Heart left ventricle (tissue), 16 donors: ENCODE data around the gene C16orf95. TPM values are rescaled to one million over a fixed set of nuclear protein-coding genes. Genes with fewer than 3 reads are reported as not detected.

Experiments
- ATAC-seq, 4 donors: fragments of 200-7000 bp; cut with Tn5 transposase; one replicate each; pipeline ENCODE4 v1.9.1; 2020 to 2022; ENCODE audit warnings: moderate library complexity in 4 of 4, mild to moderate bottlenecking in 3 of 4, moderate number of reproducible peaks in 1 of 4
- DNase-seq, 5 donors: peaks; one replicate each; pipeline ENCODE4 v3.0.0-alpha.2; 2020
- H3K27ac ChIP-seq, 12 donors: fragments of 200-600 bp; sonication (generic) in 4 of 12; one replicate each; pipeline versions ENCODE4 v1.5.0 to v1.8.0; 2016 to 2022; ENCODE audit warnings: mild to moderate bottlenecking in 2 of 12
- H3K27me3 ChIP-seq, 9 donors: fragments of 200-600 bp; sonication (generic) in 2 of 9; one replicate each; pipeline versions ENCODE4 v1.5.1 to v1.8.0; 2016 to 2022; ENCODE audit warnings: mild to moderate bottlenecking in 3 of 9
- H3K36me3 ChIP-seq, 9 donors: fragments of 200-600 bp; sonication (generic) in 2 of 9; one replicate each; pipeline versions ENCODE4 v1.5.0 to v1.8.0; 2018 to 2022; ENCODE audit warnings: mild to moderate bottlenecking in 2 of 9
- H3K4me1 ChIP-seq, 12 donors: fragments of 200-600 bp; sonication (generic) in 4 of 12; one replicate each; pipeline versions ENCODE4 v1.5.0 to v1.8.0; 2016 to 2022; ENCODE audit warnings: mild to moderate bottlenecking in 3 of 12
- H3K4me3 ChIP-seq, 12 donors: fragments of 200-600 bp; sonication (generic) in 4 of 12; one replicate each; pipeline versions ENCODE4 v1.5.0 to v1.8.0; 2017 to 2022; ENCODE audit warnings: mild to moderate bottlenecking in 9 of 12, moderate library complexity in 4 of 12
- H3K9me3 ChIP-seq, 12 donors: fragments of 200-600 bp; sonication (generic) in 4 of 12; one replicate each; pipeline versions ENCODE4 v1.5.0 to v1.8.0; 2016 to 2022; ENCODE audit warnings: mild to moderate bottlenecking in 1 of 12
- CTCF ChIP-seq, 12 donors: fragments of 200-600 bp; sonication (generic) in 4 of 12; IDR thresholded peaks; one replicate each; pipeline versions ENCODE4 v1.5.0 to v1.8.0; 2018 to 2022; ENCODE audit warnings: antibody characterized with exemption in 12 of 12, mild to moderate bottlenecking in 5 of 12
- POLR2A ChIP-seq, 2 donors: fragments of 450-650 bp; IDR thresholded peaks; one replicate each; pipeline ENCODE4 v1.6.1; 2017; ENCODE audit warnings: antibody characterized with exemption in 2 of 2, mild to moderate bottlenecking in 2 of 2, moderate library complexity in 2 of 2
- WGBS, 4 donors: extraction: QIAGEN DNeasy Blood & Tissue Kit in 2 of 4; methylation state at CpG; one replicate each; pipeline versions ENCODE4 v1.1.5 to v1.1.7; 2013 to 2018; 5-methylcytosine and 5-hydroxymethylcytosine counted together
- intact Hi-C, 10 donors: fragments of 100-400 bp; cut with DNase I; formaldehyde crosslinking; loops; one replicate each; pipeline versions ENCODE4 v1.11.1 to v1.14.2; 2022
- polyA plus RNA-seq, 2 donors: library from polyadenylated mRNA; stranded (reverse); fragments of 200-250 nt; gene quantifications; one replicate each; pipeline ENCODE4 v1.2.3, GENCODE V29; 2013
- total RNA-seq, 9 donors: library from RNA; depleted of rRNA in 2 of 9; stranded (reverse); fragments of >200 nt in 2 of 9; fragmentation: NEBNext Ultra II Directional in 3 of 9; extraction: Animal tissue kit (Norgen Biotek cat#: 25700) in 3 of 9; gene quantifications; one replicate each; pipeline versions ENCODE4 v1.1.0 to v1.2.4, GENCODE V29; 2016 to 2023
- donor health status: ischemic (EF 13 %, LVEDD 7.1; RV severe dilation, severe dysfunction).
- donor health status: healthy with polysubstance abuse.
- donor health status: DM: no; HTN: yes; CAD: no.
- donor health status: DM: no; HTN: no; CAD: no.
- donor health status: ischemic (EF 25% LVEDD 6.9; RV normal size, moderate dysfunction).
- donor health status: ischemic (EF 25% LVEDD 5.7; RV mildly dilated, moderate dysfunction).
- donor health status: healthy.
- donor health status: DM: yes; HTN: yes; CAD: no.
- donor health status: ischemic (EF 35%, LVEDD 5.7; RV mildly dilated, moderate dysfunction).
- donor health status: nonischemic (EF 11% LVEDD 7.7; RV severe dilation, severe dysfunction).
- donor health status: DM: yes; HTN: yes; CAD: no.
- donor health status: PGD.
- donor health status: ischemic (EF 29% LVEDD 5.4; RV normal size, mild dysfunction).
- donor health status: nonischemic (EF 23%, LVEDD 6.1; RV moderate dilation, normal function).

The C16orf95 gene
- total and polyA plus RNA-seq, 11 donors: 0.91 to 4.5 (median 3.1) TPM

GRCh38 chr16:87255866-87256265 lies 61.3 kb downstream of the C16orf95 start:
- H3K27ac ChIP-seq: no peak overlapping the region
- no peak for ATAC-seq
- WGBS, 4 donors: 84 to 94% (median 93%) methylated on average over 13 of the region's 13 CpGs
- TF ChIP-seq CTCF (IDR thresholded peaks at IDR 0.05) (no peak), POLR2A (IDR thresholded peaks at IDR 0.05) (no peak)
- intact Hi-C loops: no loop called here
- DNase-seq: no peak
- H3K4me3 ChIP-seq: no peak overlapping the region
- H3K4me1 ChIP-seq: no peaks in the 10 kb centered on the region
- no peaks in the 10 kb centered on the region for H3K36me3 ChIP-seq
- H3K9me3 ChIP-seq: no peaks in the 10 kb centered on the region
- no peaks in the 10 kb centered on the region for H3K27me3 ChIP-seq

GRCh38 chr16:87254734-87255133 lies 62.5 kb downstream of the C16orf95 start:
- Histone ChIP-seq H3K4me3 (no peak overlapping the region), H3K36me3 (no peaks in the 10 kb centered on the region), H3K27ac (no peak overlapping the region), H3K4me1 (no peaks in the 10 kb centered on the region), H3K27me3 (no peaks in the 10 kb centered on the region), H3K9me3 (no peaks in the 10 kb centered on the region)
- ATAC-seq (no peak), DNase-seq (no peak)
- TF ChIP-seq CTCF (IDR thresholded peaks at IDR 0.05) (no peak), POLR2A (IDR thresholded peaks at IDR 0.05) (no peak)
- WGBS, 4 donors: 81 to 87% (median 85%) methylated on average over 9 of the region's 9 CpGs
- intact Hi-C loops: no loop called here

GRCh38 chr16:87254296-87254695 lies 62.9 kb downstream of the C16orf95 start:
- DNase-seq (no peak), ATAC-seq (no peak)
- WGBS, 4 donors: 89 to 95% (median 93%) methylated on average over 10 of the region's 10 CpGs
- Histone ChIP-seq H3K4me3 (no peak overlapping the region), H3K4me1 (no peaks in the 10 kb centered on the region), H3K27ac (no peak overlapping the region), H3K36me3 (no peaks in the 10 kb centered on the region), H3K27me3 (no peaks in the 10 kb centered on the region), H3K9me3 (no peaks in the 10 kb centered on the region)
- intact Hi-C loops: no loop called here
- TF ChIP-seq POLR2A (IDR thresholded peaks at IDR 0.05) (no peak), CTCF (IDR thresholded peaks at IDR 0.05) (no peak)

- H3K27me3 ChIP-seq: no peaks in the 10 kb centered on the region
- H3K4me1 ChIP-seq: no peaks in the 10 kb centered on the region
- DNase-seq (no peak), ATAC-seq (no peak)
- H3K36me3 ChIP-seq: no peaks in the 10 kb centered on the region
- 62 to 71% (median 70%) methylated on average over 7 of the region's 7 CpGs for WGBS, 4 donors
- H3K27ac ChIP-seq: no peak overlapping the region
- no peak overlapping the region for H3K4me3 ChIP-seq
- intact Hi-C loops: no loop called here
- no peak for TF ChIP-seq POLR2A (IDR thresholded peaks at IDR 0.05)
- TF ChIP-seq CTCF (IDR thresholded peaks at IDR 0.05): no peak
- no peaks in the 10 kb centered on the region for H3K9me3 ChIP-seq
Measured at GRCh38 chr16:87253536-87253935, 63.7 kb downstream of the C16orf95 start.

Other genes with a start within 250 kb of the C16orf95 start
- gene FBXO31, start 66.4 kb upstream of the C16orf95 start, total RNA-seq: 100 to 1,000 TPM in 1 of 9 donors, 10 to 100 TPM in 8; 55.5 to 130 (median 71.9) TPM
- gene FBXO31, start 66.4 kb upstream of the C16orf95 start, polyA plus RNA-seq: 10 to 100 TPM; 20.0 to 28.8 TPM
- gene MAP1LC3B, start 74.9 kb upstream of the C16orf95 start, total RNA-seq: 100 to 1,000 TPM in 7 of 9 donors, 10 to 100 TPM in 2; 70.7 to 194 (median 116) TPM
- 100 to 1,000 TPM in 1 of 2 donors, 10 to 100 TPM in 1; 82.4 to 263 TPM for gene MAP1LC3B, start 74.9 kb upstream of the C16orf95 start, polyA plus RNA-seq
- 10 to 100 TPM in 6 of 9 donors, 1 to 10 TPM in 3; 9.2 to 18.4 (median 16.4) TPM for gene ZCCHC14, start 175.6 kb upstream of the C16orf95 start, total RNA-seq
- gene ZCCHC14, start 175.6 kb upstream of the C16orf95 start, polyA plus RNA-seq: 10 to 100 TPM in 1 of 2 donors, 1 to 10 TPM in 1; 6.4 to 10.5 TPM